H9 (cell line): Measurements from ENCODE around the gene RNF126. TPM values are rescaled to one million over a fixed set of nuclear protein-coding genes. Genes with fewer than 3 reads are reported as not detected.

Experiments
- DNase-seq: peaks from one replicate; pipeline ENCODE4 v3.0.0-alpha.2; 2017
- H2AFZ ChIP-seq: one replicate; pipeline ENCODE4 v1.6.1; 2013; ENCODE audit warnings: mild to moderate bottlenecking, low read length, control low read depth, moderate library complexity
- H2AK5ac ChIP-seq: 2 replicates; pipeline ENCODE4 v1.6.1; 2013; ENCODE audit warnings: low read length, control low read depth, mixed read lengths; ENCODE audit not compliant: insufficient read length
- H2BK120ac ChIP-seq: one replicate; pipeline ENCODE4 v1.6.1; 2013; ENCODE audit warnings: low read depth, mild to moderate bottlenecking, low read length, control low read depth, inconsistent platforms; ENCODE audit not compliant: poor library complexity, severe bottlenecking
- H2BK12ac ChIP-seq: 2 replicates; pipeline ENCODE4 v1.6.1; 2013; ENCODE audit warnings: low read length, control low read depth, mixed read lengths, low read depth; ENCODE audit not compliant: insufficient read length
- H2BK15ac ChIP-seq: 2 replicates; pipeline ENCODE4 v1.6.1; 2013; ENCODE audit warnings: low read depth, low read length, control low read depth
- H2BK20ac ChIP-seq: one replicate; pipeline ENCODE4 v1.6.1; 2013; ENCODE audit warnings: low read depth, mild to moderate bottlenecking, low read length, control low read depth, inconsistent platforms; ENCODE audit not compliant: poor library complexity, severe bottlenecking
- H2BK5ac ChIP-seq: 2 replicates; pipeline ENCODE4 v1.6.1; 2013; ENCODE audit warnings: low read length, control low read depth, mixed read lengths; ENCODE audit not compliant: insufficient read length
- H3K14ac ChIP-seq: 2 replicates; pipeline ENCODE4 v1.6.1; 2013; ENCODE audit warnings: low read length, control low read depth; ENCODE audit not compliant: insufficient read depth
- H3K18ac ChIP-seq: 2 replicates; pipeline ENCODE4 v1.6.1; 2013; ENCODE audit warnings: low read depth, mild to moderate bottlenecking, mixed read lengths, low read length, control low read depth; ENCODE audit not compliant: insufficient read length
- H3K23ac ChIP-seq: 2 replicates; pipeline ENCODE4 v1.6.1; 2013; ENCODE audit warnings: low read length, control low read depth, mixed read lengths, low read depth; ENCODE audit not compliant: insufficient read length
- H3K23me2 ChIP-seq: 2 replicates; pipeline ENCODE4 v1.6.1; 2013; ENCODE audit warnings: low read depth, mild to moderate bottlenecking, mixed read lengths, low read length, control low read depth; ENCODE audit not compliant: insufficient read length, poor library complexity, severe bottlenecking
- H3K27ac ChIP-seq: 2 replicates; pipeline ENCODE4 v1.5.1; 2013; ENCODE audit warnings: low read length, control low read depth, mixed read lengths, low read depth; ENCODE audit not compliant: insufficient read length
- H3K27me3 ChIP-seq: 2 replicates; pipeline ENCODE4 v1.6.1; 2013; ENCODE audit warnings: low read length, control low read depth, inconsistent platforms; ENCODE audit not compliant: insufficient read depth
- H3K4ac ChIP-seq: 2 replicates; pipeline ENCODE4 v1.6.1; 2013; ENCODE audit warnings: low read depth, mild to moderate bottlenecking, control low read depth, inconsistent platforms, low read length, moderate library complexity
- H3K4me1 ChIP-seq: 2 replicates; pipeline ENCODE4 v1.6.1; 2013; ENCODE audit warnings: low read length, control low read depth, inconsistent platforms; ENCODE audit not compliant: insufficient read depth
- H3K4me2 ChIP-seq: 2 replicates; pipeline ENCODE4 v1.6.1; 2013; ENCODE audit warnings: low read length, control low read depth, mixed read lengths; ENCODE audit not compliant: insufficient read length, insufficient read depth
- H3K56ac ChIP-seq: 2 replicates; pipeline ENCODE4 v1.6.1; 2013; ENCODE audit warnings: low read depth, mild to moderate bottlenecking, mixed read lengths, low read length, control low read depth; ENCODE audit not compliant: insufficient read length
- H3K79me1 ChIP-seq: 2 replicates; pipeline ENCODE4 v1.6.1; 2013; ENCODE audit warnings: low read depth, mild to moderate bottlenecking, moderate library complexity, low read length, control low read depth, inconsistent platforms; ENCODE audit not compliant: insufficient read depth, poor library complexity, severe bottlenecking
- H3K79me2 ChIP-seq: 2 replicates; pipeline ENCODE4 v1.6.1; 2013; ENCODE audit warnings: low read length, control low read depth, inconsistent platforms; ENCODE audit not compliant: insufficient read depth
- H3K9ac ChIP-seq: 2 replicates; pipeline ENCODE4 v1.6.1; 2013; ENCODE audit warnings: low read length, control low read depth, mixed read lengths; ENCODE audit not compliant: insufficient read length; ENCODE audit errors: extremely low read depth
- H3K9me3 ChIP-seq: one replicate; pipeline ENCODE4 v1.6.1; 2013; ENCODE audit warnings: low read depth, low read length, inconsistent platforms; ENCODE audit not compliant: control insufficient read depth
- H3T11ph ChIP-seq: one replicate; pipeline ENCODE4 v1.6.1; 2013; ENCODE audit warnings: mild to moderate bottlenecking, low read length, control low read depth, inconsistent platforms
- H4K20me1 ChIP-seq: one replicate; pipeline ENCODE4 v1.6.1; 2013; ENCODE audit not compliant: control insufficient read depth, insufficient read length, insufficient read depth
- H4K5ac ChIP-seq: 2 replicates; pipeline ENCODE4 v1.6.1; 2013; ENCODE audit warnings: low read depth, mild to moderate bottlenecking, mixed read lengths, low read length, control low read depth; ENCODE audit not compliant: insufficient read length
- H4K8ac ChIP-seq: replicated peaks from 2 replicates; pipeline ENCODE4 v1.6.1; 2013; ENCODE audit warnings: low read length, control low read depth, mixed read lengths, low read depth; ENCODE audit not compliant: insufficient read length
- H4K91ac ChIP-seq: 2 replicates; pipeline ENCODE4 v1.6.1; 2013; ENCODE audit warnings: low read depth, mild to moderate bottlenecking, moderate library complexity, mixed read lengths, low read length, control low read depth; ENCODE audit not compliant: insufficient read length
- H3K27ac Mint-ChIP-seq, 3 experiments: 2 replicates in 2 of 3; 3 replicates in 1 of 3; pipeline ENCODE4 v1.8.0; 2020 to 2021; ENCODE audit warnings: mixed read lengths in 3 of 3, mild to moderate bottlenecking in 1 of 3, moderate library complexity in 1 of 3
- H3K27me3 Mint-ChIP-seq: 2 replicates; pipeline ENCODE4 v1.8.0; 2021; ENCODE audit warnings: low read depth, mild to moderate bottlenecking, moderate library complexity, mixed read lengths
- H3K36me3 Mint-ChIP-seq, 3 experiments: 2 replicates in 2 of 3; 3 replicates in 1 of 3; pipeline ENCODE4 v1.8.0; 2020 to 2021; ENCODE audit warnings: low read depth in 3 of 3, mixed read lengths in 3 of 3; ENCODE audit not compliant: insufficient read depth in 1 of 3
- H3K4me1 Mint-ChIP-seq, 2 experiments: 2 replicates each; pipeline ENCODE4 v1.8.0; 2020; ENCODE audit warnings: mixed read lengths in 2 of 2
- H3K4me3 Mint-ChIP-seq, 2 experiments: 2 replicates in 1 of 2; 3 replicates in 1 of 2; pipeline ENCODE4 v1.8.0; 2020 to 2021; ENCODE audit warnings: mild to moderate bottlenecking in 2 of 2, mixed read lengths in 2 of 2, moderate library complexity in 1 of 2
- H3K9me3 Mint-ChIP-seq, 2 experiments: 2 replicates in 1 of 2; 3 replicates in 1 of 2; pipeline ENCODE4 v1.8.0; 2020; ENCODE audit warnings: mild to moderate bottlenecking in 2 of 2, mixed read lengths in 2 of 2, moderate library complexity in 1 of 2
- WGBS: extraction: QIAGEN DNeasy Blood & Tissue Kit; methylation state at CpG from one replicate; pipeline ENCODE4 v1.1.7; 2013; ENCODE audit warnings: missing lambda C conversion rate, low lambda C conversion rate, mixed read lengths; ENCODE audit not compliant: insufficient read length; ENCODE audit errors: extremely low coverage; 5-methylcytosine and 5-hydroxymethylcytosine counted together
- total RNA-seq: library from RNA; stranded (reverse); gene quantifications from 2 replicates; pipeline ENCODE4 v1.2.1, GENCODE V29; 2021
- TF ChIP-seq, protein P1 (sequence below): fragments of 200-600 bp; sonication (generic); conservative IDR thresholded peaks from 3 replicates; pipeline ENCODE4 v1.8.0; 2021; ENCODE audit warnings: antibody characterized with exemption, mild to moderate bottlenecking

The RNF126 gene
- total RNA-seq, 1 experiment from 2014 or later, result 81.9 TPM

DNA sequence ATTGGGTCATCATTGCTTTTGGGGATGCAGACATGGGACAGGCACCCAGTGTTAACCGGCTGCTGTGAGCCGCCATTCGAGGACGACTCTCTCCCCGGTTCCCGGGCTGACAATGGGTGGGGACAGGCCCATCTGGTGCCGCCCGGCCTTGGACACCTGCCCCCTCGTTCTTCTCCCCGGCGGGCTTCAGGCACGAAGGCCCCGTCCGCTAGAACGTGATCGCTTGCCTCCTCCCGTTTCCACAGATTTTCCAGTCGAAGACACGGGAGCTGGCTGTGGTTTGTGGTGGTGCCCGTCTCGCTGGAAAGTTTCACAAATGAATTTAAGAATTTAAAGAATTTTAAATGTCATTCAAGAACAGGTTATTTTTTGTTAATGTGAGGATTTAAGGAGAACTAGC lies 47.8 kb upstream of the RNF126 start:
- TF ChIP-seq, protein P1, sequence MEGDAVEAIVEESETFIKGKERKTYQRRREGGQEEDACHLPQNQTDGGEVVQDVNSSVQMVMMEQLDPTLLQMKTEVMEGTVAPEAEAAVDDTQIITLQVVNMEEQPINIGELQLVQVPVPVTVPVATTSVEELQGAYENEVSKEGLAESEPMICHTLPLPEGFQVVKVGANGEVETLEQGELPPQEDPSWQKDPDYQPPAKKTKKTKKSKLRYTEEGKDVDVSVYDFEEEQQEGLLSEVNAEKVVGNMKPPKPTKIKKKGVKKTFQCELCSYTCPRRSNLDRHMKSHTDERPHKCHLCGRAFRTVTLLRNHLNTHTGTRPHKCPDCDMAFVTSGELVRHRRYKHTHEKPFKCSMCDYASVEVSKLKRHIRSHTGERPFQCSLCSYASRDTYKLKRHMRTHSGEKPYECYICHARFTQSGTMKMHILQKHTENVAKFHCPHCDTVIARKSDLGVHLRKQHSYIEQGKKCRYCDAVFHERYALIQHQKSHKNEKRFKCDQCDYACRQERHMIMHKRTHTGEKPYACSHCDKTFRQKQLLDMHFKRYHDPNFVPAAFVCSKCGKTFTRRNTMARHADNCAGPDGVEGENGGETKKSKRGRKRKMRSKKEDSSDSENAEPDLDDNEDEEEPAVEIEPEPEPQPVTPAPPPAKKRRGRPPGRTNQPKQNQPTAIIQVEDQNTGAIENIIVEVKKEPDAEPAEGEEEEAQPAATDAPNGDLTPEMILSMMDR, result no peak
- Histone ChIP-seq H2BK120ac (no peak overlapping the region), H3K9me3 (no peaks in the 10 kb centered on the region), H2BK20ac (no peak overlapping the region), H2BK15ac (no peak overlapping the region), H3K79me1 (no peaks in the 10 kb centered on the region), H3K79me2 (no peaks in the 10 kb centered on the region), H3K14ac (no peak overlapping the region), H3K4me2 (no peak overlapping the region), H2BK5ac (no peak overlapping the region), H3T11ph (no peak overlapping the region), H3K56ac (no peak overlapping the region), H3K23ac (no peak overlapping the region), H3K9ac (no peak overlapping the region), H3K23me2 (peaks cover 8% of the 10 kb centered on the region), H2BK12ac (no peak overlapping the region), H3K4me1 (no peaks in the 10 kb centered on the region; the same call in 1 of the 2 replicates), H4K20me1 (no peaks in the 10 kb centered on the region), H3K27ac (no peak overlapping the region), H4K5ac (no peak overlapping the region), H2AK5ac (no peak overlapping the region), H3K4ac (no peak overlapping the region), H4K91ac (no peak overlapping the region), H4K8ac (no peak overlapping the region), H3K27me3 (no peaks in the 10 kb centered on the region), H3K18ac (no peak overlapping the region), H2AFZ (no peak overlapping the region)
- DNase-seq, result no peak
- Mint-ChIP-seq H3K4me1 (peaks cover 9 to 11% of the 10 kb centered on the region in 2 experiments), H3K27me3 (peaks cover 16% of the 10 kb centered on the region), H3K27ac (0 out of 7 replicates have a peak overlapping the region, but pooled peaks of 1 of the 3 experiments have one; percentile 44), H3K36me3 (peaks cover 7 to 11% (median 10%) of the 10 kb centered on the region in 3 experiments), H3K4me3 (peak overlapping the region; percentile 33 to 39; a peak in 4 of 5 replicates), H3K9me3 (peaks cover 12 to 15% of the 10 kb centered on the region in 2 experiments)
- no CpG with 5 or more reads among the region's 21 CpGs for WGBS
